CD4-positive, alpha-beta memory T cell (primary cell): ENCODE results near the gene MYOCD. TPM values are rescaled to one million over a fixed set of nuclear protein-coding genes. Genes with fewer than 3 reads are reported as not detected.

Experiments
- CTCF ChIA-PET: fragments of 350-600 bp; sonication (Branson Sonifier 250); formaldehyde crosslinking; loops from one replicate; lab custom pipeline; 2021; ENCODE audit warnings: inconsistent platforms; ENCODE audit not compliant: partially characterized antibody; lab: Charles Lee
- POLR2A ChIA-PET: fragments of 350-600 bp; sonication (Branson Sonifier 250); formaldehyde crosslinking; loops from one replicate; lab custom pipeline; 2021; ENCODE audit not compliant: partially characterized antibody; lab: Charles Lee
- DNase-seq, 5 donors: peaks; one replicate each; pipeline versions ENCODE4 v3.0.0 to v3.0.0-alpha.2; 2020 to 2022; ENCODE audit warnings: mixed read lengths in 1 of 5
- H3K27ac ChIP-seq: one replicate; pipeline ENCODE4 v1.7.0; 2013; ENCODE audit warnings: low read depth, low read length
- H3K27me3 ChIP-seq: 2 replicates; pipeline ENCODE4 v1.7.0; 2013; ENCODE audit warnings: mild to moderate bottlenecking, low read length, moderate library complexity; ENCODE audit not compliant: insufficient read depth
- H3K36me3 ChIP-seq: 2 replicates; pipeline ENCODE4 v1.7.0; 2013; ENCODE audit warnings: mild to moderate bottlenecking, low read length, moderate library complexity; ENCODE audit not compliant: insufficient read depth
- H3K4me1 ChIP-seq: 2 replicates; pipeline ENCODE4 v1.7.0; 2013; ENCODE audit warnings: mild to moderate bottlenecking, low read length, moderate library complexity; ENCODE audit not compliant: insufficient read depth
- H3K4me3 ChIP-seq, 2 donors: one replicate each; pipeline ENCODE4 v1.7.0; 2013; ENCODE audit warnings: low read length in 2 of 2, mild to moderate bottlenecking in 1 of 2
- H3K9me3 ChIP-seq, 2 donors: one replicate each; pipeline ENCODE4 v1.7.0; 2013; ENCODE audit warnings: low read length in 2 of 2, control low read depth in 1 of 2; ENCODE audit not compliant: control insufficient read depth in 1 of 2
- H3K27ac Mint-ChIP-seq, 7 donors: one replicate each; pipeline ENCODE4 v1.8.0; 2020 to 2021; ENCODE audit warnings: mixed read lengths in 7 of 7, mild to moderate bottlenecking in 6 of 7, inconsistent platforms in 3 of 7, moderate library complexity in 3 of 7
- H3K27me3 Mint-ChIP-seq, 2 donors: one replicate each; pipeline ENCODE4 v1.8.0; 2020 to 2021; ENCODE audit warnings: mixed read lengths in 2 of 2
- H3K36me3 Mint-ChIP-seq, 2 donors: one replicate each; pipeline ENCODE4 v1.8.0; 2020 to 2021; ENCODE audit warnings: mixed read lengths in 2 of 2, inconsistent platforms in 1 of 2, mild to moderate bottlenecking in 1 of 2
- H3K4me1 Mint-ChIP-seq, 4 donors: one replicate each; pipeline ENCODE4 v1.8.0; 2020 to 2021; ENCODE audit warnings: mixed read lengths in 4 of 4, mild to moderate bottlenecking in 1 of 4
- H3K4me3 Mint-ChIP-seq, 8 donors: one replicate each; pipeline ENCODE4 v1.8.0; 2020 to 2021; ENCODE audit warnings: mixed read lengths in 8 of 8, mild to moderate bottlenecking in 7 of 8, moderate library complexity in 6 of 8, inconsistent platforms in 3 of 8
- H3K9me3 Mint-ChIP-seq, 8 donors: one replicate each; pipeline ENCODE4 v1.8.0; 2020 to 2021; ENCODE audit warnings: mixed read lengths in 8 of 8, mild to moderate bottlenecking in 5 of 8, inconsistent platforms in 3 of 8, moderate library complexity in 1 of 8
- intact Hi-C: fragments of 100-400 bp; cut with micrococcal nuclease; formaldehyde crosslinking; loops from one replicate; pipeline ENCODE4 v1.15.1; 2023
- polyA plus RNA-seq, 2 donors: library from polyadenylated mRNA; unstranded; fragments of 300-500 nt; fragmentation: Illumina TruSeq; gene quantifications; one replicate each; pipeline ENCODE4 v1.2.3, GENCODE V29; 2021
- total RNA-seq, 2 experiments: library from RNA; stranded (reverse); gene quantifications; one replicate each; pipeline ENCODE4 v1.2.3, GENCODE V29; 2021

The MYOCD gene
- total and polyA plus RNA-seq, 4 experiments from 2014 or later: not detected

- H3K4me3 Mint-ChIP-seq: no peak overlapping the region
Measured at GRCh38 chr17:12664252-12664651, 1.4 kb upstream of the MYOCD start.

GRCh38 chr17:12664894-12665262 is 812 bp upstream of the MYOCD start:
- Mint-ChIP-seq H3K4me1 (peaks cover 0 to 6% (median 2%) of the 10 kb centered on the region in 4 donors), H3K27ac (no peak overlapping the region), H3K9me3 (peaks cover 0 to 15% (median 5%) of the 10 kb centered on the region in 8 donors), H3K27me3 (peaks cover 25 to 29% of the 10 kb centered on the region in 2 donors), H3K4me3 (peak overlapping the region in 1 of 8 donors; percentile 27), H3K36me3 (no peaks in the 10 kb centered on the region)
- Histone ChIP-seq H3K36me3 (no peaks in the 10 kb centered on the region), H3K27me3 (no peaks in the 10 kb centered on the region), H3K27ac (no peak overlapping the region), H3K4me1 (no peaks in the 10 kb centered on the region), H3K4me3 (no peak overlapping the region), H3K9me3 (no peaks in the 10 kb centered on the region)
- ChIA-PET CTCF (no interaction called here), POLR2A (no interaction called here)
- intact Hi-C loops: no loop called here
- no peak for DNase-seq

More at GRCh38 chr17:12664252-12664651, 1.4 kb upstream of the MYOCD start:
- Mint-ChIP-seq H3K4me1 (peaks cover 0 to 6% (median 2%) of the 10 kb centered on the region in 4 donors), H3K36me3 (no peaks in the 10 kb centered on the region), H3K27me3 (peaks cover 25 to 29% of the 10 kb centered on the region in 2 donors), H3K27ac (no peak overlapping the region), H3K9me3 (peaks cover 0 to 15% (median 5%) of the 10 kb centered on the region in 8 donors)
- Histone ChIP-seq H3K36me3 (no peaks in the 10 kb centered on the region), H3K4me3 (no peak overlapping the region), H3K4me1 (no peaks in the 10 kb centered on the region), H3K27ac (no peak overlapping the region), H3K27me3 (no peaks in the 10 kb centered on the region), H3K9me3 (no peaks in the 10 kb centered on the region)
- no peak for DNase-seq
- intact Hi-C loops: no loop called here
- ChIA-PET POLR2A (no interaction called here), CTCF (no interaction called here)

GRCh38 chr17:12666718-12667117 is 1.0 kb downstream of the MYOCD start:
- H3K9me3 ChIP-seq: no peaks in the 10 kb centered on the region
- no peak overlapping the region for H3K27ac ChIP-seq
- no peaks in the 10 kb centered on the region for H3K36me3 ChIP-seq
- Mint-ChIP-seq H3K36me3 (no peaks in the 10 kb centered on the region), H3K4me3 (no peak overlapping the region), H3K4me1 (peaks cover 0 to 6% (median 2%) of the 10 kb centered on the region in 4 donors), H3K27me3 (peaks cover 24 to 26% of the 10 kb centered on the region in 2 donors), H3K9me3 (peaks cover 0 to 13% (median 4%) of the 10 kb centered on the region in 8 donors), H3K27ac (no peak overlapping the region)
- no peaks in the 10 kb centered on the region for H3K27me3 ChIP-seq
- DNase-seq: no peak
- CTCF ChIA-PET: no interaction called here
- no peak overlapping the region for H3K4me3 ChIP-seq
- no peaks in the 10 kb centered on the region for H3K4me1 ChIP-seq
- POLR2A ChIA-PET: no interaction called here
- intact Hi-C loops: no loop called here

GRCh38 chr17:12667299-12667958 is 1.7 kb downstream of the MYOCD start:
- H3K4me1 Mint-ChIP-seq: peaks cover 0 to 6% (median 2%) of the 10 kb centered on the region in 4 donors
- H3K27me3 Mint-ChIP-seq: peaks cover 20 to 24% of the 10 kb centered on the region in 2 donors
- POLR2A ChIA-PET: no interaction called here
- no peaks in the 10 kb centered on the region for H3K4me1 ChIP-seq
- H3K36me3 Mint-ChIP-seq: no peaks in the 10 kb centered on the region
- DNase-seq: no peak
- H3K9me3 ChIP-seq: no peaks in the 10 kb centered on the region
- H3K4me3 ChIP-seq: no peak overlapping the region
- H3K9me3 Mint-ChIP-seq: peaks cover 0 to 13% (median 4%) of the 10 kb centered on the region in 8 donors
- intact Hi-C loops: no loop called here
- no peak overlapping the region for H3K27ac ChIP-seq
- no peak overlapping the region for H3K27ac Mint-ChIP-seq
- CTCF ChIA-PET: no interaction called here
- no peaks in the 10 kb centered on the region for H3K27me3 ChIP-seq
- H3K36me3 ChIP-seq: no peaks in the 10 kb centered on the region
- H3K4me3 Mint-ChIP-seq: no peak overlapping the region

GRCh38 chr17:12671906-12672305 is 6.2 kb downstream of the MYOCD start:
- no peak for DNase-seq
- Histone ChIP-seq H3K27ac (no peak overlapping the region), H3K9me3 (no peaks in the 10 kb centered on the region), H3K4me1 (no peaks in the 10 kb centered on the region), H3K36me3 (no peaks in the 10 kb centered on the region), H3K27me3 (no peaks in the 10 kb centered on the region), H3K4me3 (no peak overlapping the region)
- no peaks in the 10 kb centered on the region for H3K36me3 Mint-ChIP-seq
- H3K9me3 Mint-ChIP-seq: peaks cover 0 to 9% (median 0%) of the 10 kb centered on the region in 8 donors
- intact Hi-C loops: no loop called here
- H3K27ac Mint-ChIP-seq: no peak overlapping the region
- ChIA-PET CTCF (interaction anchor here (1.8 kb wide), 1 partner anchor 9 kb away, joined by 4 read pairs; no protein-coding TSS in a partner anchor), POLR2A (no interaction called here)
- no peaks in the 10 kb centered on the region for H3K4me1 Mint-ChIP-seq
- H3K4me3 Mint-ChIP-seq: no peak overlapping the region
- H3K27me3 Mint-ChIP-seq: peaks cover 3 to 4% of the 10 kb centered on the region in 2 donors

- H3K36me3 Mint-ChIP-seq: no peaks in the 10 kb centered on the region
- H3K27ac ChIP-seq: no peak overlapping the region
- H3K4me1 Mint-ChIP-seq: no peaks in the 10 kb centered on the region
- no peaks in the 10 kb centered on the region for H3K27me3 ChIP-seq
- no peaks in the 10 kb centered on the region for H3K4me1 ChIP-seq
- ChIA-PET POLR2A (no interaction called here), CTCF (interaction anchor here (1.8 kb wide), 1 partner anchor 8 kb away, joined by 4 read pairs; no protein-coding TSS in a partner anchor)
- no peaks in the 10 kb centered on the region for H3K36me3 ChIP-seq
- no peaks in the 10 kb centered on the region for H3K9me3 ChIP-seq
- intact Hi-C loops: no loop called here
- H3K27ac Mint-ChIP-seq: no peak overlapping the region
- H3K4me3 ChIP-seq: no peak overlapping the region
- DNase-seq: no peak
- H3K9me3 Mint-ChIP-seq: peaks cover 0 to 6% (median 0%) of the 10 kb centered on the region in 8 donors
- H3K27me3 Mint-ChIP-seq: peaks cover 0 to 2% of the 10 kb centered on the region in 2 donors
- no peak overlapping the region for H3K4me3 Mint-ChIP-seq
Measured at GRCh38 chr17:12672947-12673346, 7.3 kb downstream of the MYOCD start.

- H3K27ac ChIP-seq: no peak overlapping the region
- POLR2A ChIA-PET: no interaction called here
- Mint-ChIP-seq H3K4me1 (no peaks in the 10 kb centered on the region), H3K4me3 (no peak overlapping the region), H3K9me3 (peaks cover 0 to 6% (median 0%) of the 10 kb centered on the region in 8 donors), H3K36me3 (no peaks in the 10 kb centered on the region), H3K27me3 (peaks cover 0 to under 1% of the 10 kb centered on the region in 2 donors), H3K27ac (no peak overlapping the region)
- H3K9me3 ChIP-seq: no peaks in the 10 kb centered on the region
- H3K27me3 ChIP-seq: no peaks in the 10 kb centered on the region
- intact Hi-C loops: no loop called here
- CTCF ChIA-PET: no interaction called here
- H3K4me1 ChIP-seq: no peaks in the 10 kb centered on the region
- no peak for DNase-seq
- no peak overlapping the region for H3K4me3 ChIP-seq
- no peaks in the 10 kb centered on the region for H3K36me3 ChIP-seq
Measured at GRCh38 chr17:12673788-12674187, 8.1 kb downstream of the MYOCD start.
